ENCODE data around the gene GASK1A.

Gene GASK1A

GRCh38 chr3:43013256-43013655 is 34.1 kb downstream of the GASK1A start:
- H3K27ac ChIP-seq: peak overlapping the region; percentile 4; the same call in 1 of the 2 replicates
- TF ChIP-seq ZFX (IDR thresholded peaks at IDR 0.05): no peak
- TF ChIP-seq CTCF (conservative IDR thresholded peaks at IDR 0.05): no peak

GRCh38 chr3:43013743-43014155 is 34.6 kb downstream of the GASK1A start:
- TF ChIP-seq ZFX (IDR thresholded peaks at IDR 0.05) (no peak), CTCF (conservative IDR thresholded peaks at IDR 0.05) (no peak)
- peak overlapping the region; percentile 4; the same call in 1 of the 2 replicates for H3K27ac ChIP-seq

GRCh38 chr3:43014241-43014640 is 35.1 kb downstream of the GASK1A start:
- TF ChIP-seq CTCF (conservative IDR thresholded peaks at IDR 0.05) (no peak), ZFX (IDR thresholded peaks at IDR 0.05) (no peak)
- H3K27ac ChIP-seq: no peak overlapping the region

- H3K27ac ChIP-seq: no peak overlapping the region
These were observed 35.8 kb downstream of the GASK1A start for GRCh38 chr3:43014956-43015355.

GRCh38 chr3:43015572-43015971 is 36.5 kb downstream of the GASK1A start:
- no peak overlapping the region for H3K27ac ChIP-seq
- TF ChIP-seq CTCF (conservative IDR thresholded peaks at IDR 0.05): no peak
- no peak for TF ChIP-seq ZFX (IDR thresholded peaks at IDR 0.05)

More at GRCh38 chr3:43014956-43015355, 35.8 kb downstream of the GASK1A start:
- TF ChIP-seq CTCF (conservative IDR thresholded peaks at IDR 0.05): no peak
- TF ChIP-seq ZFX (IDR thresholded peaks at IDR 0.05): no peak

GRCh38 chr3:43015991-43016865 is 37.1 kb downstream of the GASK1A start:
- no peak for TF ChIP-seq CTCF (conservative IDR thresholded peaks at IDR 0.05)
- no peak for TF ChIP-seq ZFX (IDR thresholded peaks at IDR 0.05)
- no peak overlapping the region for H3K27ac ChIP-seq

GRCh38 chr3:43017004-43017403 is 37.9 kb downstream of the GASK1A start:
- TF ChIP-seq CTCF (conservative IDR thresholded peaks at IDR 0.05) (no peak), ZFX (IDR thresholded peaks at IDR 0.05) (no peak)

More at GRCh38 chr3:43017004-43017403, 37.9 kb downstream of the GASK1A start:
- H3K27ac ChIP-seq: no peak overlapping the region
